Liver (tissue), 9 donors: Measurements from ENCODE around the gene AATF. TPM values are rescaled to one million over a fixed set of nuclear protein-coding genes. Genes with fewer than 3 reads are reported as not detected.

Source experiments
- DNase-seq: peaks from one replicate; pipeline ENCODE4 v3.0.0-alpha.2; 2017; ENCODE audit warnings: low spot score
- H3K27ac ChIP-seq, 2 donors: one replicate each; pipeline ENCODE4 v1.7.0; 2013; ENCODE audit warnings: inconsistent platforms in 2 of 2, low read length in 2 of 2, control low read depth in 1 of 2, low read depth in 1 of 2, mild to moderate bottlenecking in 1 of 2
- H3K27me3 ChIP-seq, 4 donors: one replicate each; pipeline versions ENCODE4 v1.6.1 to v1.7.0; 2013; ENCODE audit warnings: low read length in 3 of 4, inconsistent platforms in 1 of 4, mild to moderate bottlenecking in 1 of 4, moderate library complexity in 1 of 4; ENCODE audit not compliant: control insufficient read depth in 4 of 4, insufficient read depth in 4 of 4
- H3K36me3 ChIP-seq, 4 donors: one replicate each; pipeline versions ENCODE4 v1.6.1 to v1.7.0; 2013; ENCODE audit warnings: low read length in 3 of 4, mild to moderate bottlenecking in 3 of 4, low read depth in 1 of 4, moderate library complexity in 1 of 4; ENCODE audit not compliant: control insufficient read depth in 4 of 4, insufficient read depth in 3 of 4
- H3K4me1 ChIP-seq, 4 donors: one replicate each; pipeline versions ENCODE4 v1.6.1 to v1.7.0; 2013; ENCODE audit warnings: low read length in 3 of 4, mild to moderate bottlenecking in 3 of 4, moderate library complexity in 1 of 4; ENCODE audit not compliant: control insufficient read depth in 4 of 4, insufficient read depth in 4 of 4
- H3K4me3 ChIP-seq, 3 donors: one replicate each; pipeline versions ENCODE4 v1.6.1 to v1.7.0; 2013; ENCODE audit warnings: low read length in 3 of 3, control low read depth in 1 of 3, low read depth in 1 of 3, mild to moderate bottlenecking in 1 of 3
- H3K9ac ChIP-seq, 2 donors: one replicate each; pipeline ENCODE4 v1.7.0; 2013; ENCODE audit warnings: low read length in 2 of 2, mild to moderate bottlenecking in 2 of 2, moderate library complexity in 2 of 2, control low read depth in 1 of 2, low read depth in 1 of 2
- H3K9me3 ChIP-seq, 4 donors: one replicate each; pipeline versions ENCODE4 v1.6.1 to v1.7.0; 2013; ENCODE audit warnings: low read length in 3 of 4; ENCODE audit not compliant: control insufficient read depth in 4 of 4
- EGR1 ChIP-seq, 2 donors: IDR thresholded peaks; 2 replicates each; pipeline ENCODE4 v1.6.1; 2016 to 2018; ENCODE audit warnings: antibody characterized with exemption in 2 of 2, low read depth in 2 of 2
- FOXA1 ChIP-seq: IDR thresholded peaks from 2 replicates; pipeline ENCODE4 v1.6.1; 2016; ENCODE audit warnings: antibody characterized with exemption
- FOXA2 ChIP-seq: IDR thresholded peaks from 2 replicates; pipeline ENCODE4 v1.6.1; 2016; ENCODE audit warnings: antibody characterized with exemption
- GABPA ChIP-seq, 2 donors: IDR thresholded peaks in 1 of 2; conservative IDR thresholded peaks in 1 of 2; 2 replicates each; pipeline ENCODE4 v1.6.1; 2016; ENCODE audit warnings: antibody characterized with exemption in 2 of 2, mild to moderate bottlenecking in 1 of 2, moderate library complexity in 1 of 2
- HNF4A ChIP-seq, 2 donors: conservative IDR thresholded peaks; 2 replicates each; pipeline ENCODE4 v1.6.1; 2016; ENCODE audit warnings: antibody characterized with exemption in 2 of 2, mild to moderate bottlenecking in 2 of 2
- HNF4G ChIP-seq: IDR thresholded peaks from 2 replicates; pipeline ENCODE4 v1.6.1; 2016; ENCODE audit warnings: antibody characterized with exemption
- NR2F2 ChIP-seq: IDR thresholded peaks from 2 replicates; pipeline ENCODE4 v1.6.1; 2016; ENCODE audit warnings: antibody characterized with exemption
- RAD21 ChIP-seq, 2 donors: IDR thresholded peaks; 2 replicates each; pipeline ENCODE4 v1.6.1; 2016; ENCODE audit warnings: antibody characterized with exemption in 2 of 2, mild to moderate bottlenecking in 2 of 2
- SP1 ChIP-seq: IDR thresholded peaks from 2 replicates; pipeline ENCODE4 v1.6.1; 2018; ENCODE audit warnings: antibody characterized with exemption, mild to moderate bottlenecking
- TAF1 ChIP-seq: conservative IDR thresholded peaks from 2 replicates; pipeline ENCODE4 v1.6.1; 2016; ENCODE audit warnings: antibody characterized with exemption, mild to moderate bottlenecking
- YY1 ChIP-seq: IDR thresholded peaks from 2 replicates; pipeline ENCODE4 v1.6.1; 2016; ENCODE audit warnings: antibody characterized with exemption, mild to moderate bottlenecking
- WGBS: extraction: QIAGEN DNeasy Blood & Tissue Kit; methylation state at CpG from one replicate; pipeline ENCODE4 v1.1.7; 2013; 5-methylcytosine and 5-hydroxymethylcytosine counted together
- polyA plus RNA-seq, 2 donors: library from polyadenylated mRNA; stranded (reverse) in 1 of 2; unstranded in 1 of 2; fragments of 200-250 nt in 1 of 2; fragments of >200 nt in 1 of 2; fragmentation: Nextera tagmentation in 1 of 2; extraction: Ambion mirVana in 1 of 2; gene quantifications; one replicate each; pipeline versions ENCODE4 v1.2.1 to v1.2.3, GENCODE V29; 2013 to 2015
- total RNA-seq, 2 donors: library from RNA; depleted of rRNA; stranded (reverse); fragments of >200 nt; gene quantifications; one replicate each; pipeline ENCODE4 v1.2.3, GENCODE V29; 2014
- TF ChIP-seq, protein P1 (sequence below): IDR thresholded peaks from 2 replicates; pipeline ENCODE4 v1.6.1; 2016; ENCODE audit warnings: antibody characterized with exemption
- TF ChIP-seq, protein P2 (sequence below): IDR thresholded peaks from 2 replicates; pipeline ENCODE4 v1.6.1; 2016; ENCODE audit warnings: antibody characterized with exemption
- TF ChIP-seq, protein P3 (sequence below): IDR thresholded peaks from 2 replicates; pipeline ENCODE4 v1.6.1; 2016; ENCODE audit warnings: antibody characterized with exemption
- TF ChIP-seq, protein P4 (sequence below): fragments of 150-350 bp; IDR thresholded peaks from 2 replicates; pipeline ENCODE4 v1.5.1; 2017; ENCODE audit warnings: improper control_type of control experiment, low read depth, low read length; ENCODE audit not compliant: missing input control
- donor health status: healthy.
- donor health status: healthy.
- donor health status: healthy.
- donor health status: healthy.
- donor health status: healthy.

AATF gene
- total and polyA plus RNA-seq, 4 donors: 10.8 to 16.9 (median 13.4) TPM

DNA sequence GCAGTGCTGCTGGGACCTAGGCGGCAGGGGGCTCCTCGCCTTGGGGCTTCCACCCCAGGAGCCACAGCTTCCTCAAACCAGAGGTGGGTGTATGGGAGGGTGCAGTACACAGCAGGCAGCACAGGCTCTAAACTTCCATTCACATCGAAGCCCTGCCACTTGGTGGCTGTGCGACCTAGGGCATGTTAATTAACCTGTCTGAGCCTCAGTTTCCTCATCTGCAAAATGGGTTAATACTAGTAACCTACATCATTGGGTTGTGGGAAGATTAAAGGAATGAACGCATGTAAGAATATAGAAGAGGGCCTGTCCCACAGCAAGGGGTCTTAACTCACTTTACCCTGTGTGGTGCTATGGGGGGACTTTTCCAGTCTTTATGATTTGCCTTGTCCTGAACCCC is 38.2 kb upstream of the AATF start:
- H3K27me3 ChIP-seq: peaks cover 0 to 6% (median 3%) of the 10 kb centered on the region in 4 donors
- TF ChIP-seq, protein P1, sequence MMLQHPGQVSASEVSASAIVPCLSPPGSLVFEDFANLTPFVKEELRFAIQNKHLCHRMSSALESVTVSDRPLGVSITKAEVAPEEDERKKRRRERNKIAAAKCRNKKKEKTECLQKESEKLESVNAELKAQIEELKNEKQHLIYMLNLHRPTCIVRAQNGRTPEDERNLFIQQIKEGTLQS: no peak
- no peak for TF ChIP-seq HNF4A (conservative IDR thresholded peaks at IDR 0.05)
- no peak for TF ChIP-seq FOXA2
- TF ChIP-seq, protein P2, sequence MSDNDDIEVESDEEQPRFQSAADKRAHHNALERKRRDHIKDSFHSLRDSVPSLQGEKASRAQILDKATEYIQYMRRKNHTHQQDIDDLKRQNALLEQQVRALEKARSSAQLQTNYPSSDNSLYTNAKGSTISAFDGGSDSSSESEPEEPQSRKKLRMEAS: no peak
- TF ChIP-seq RAD21 (IDR thresholded peaks at IDR 0.05): no peak
- H3K4me3 ChIP-seq: no peak overlapping the region
- no peak for DNase-seq
- no peaks in the 10 kb centered on the region for H3K9me3 ChIP-seq
- no peak overlapping the region for H3K27ac ChIP-seq
- no peaks in the 10 kb centered on the region for H3K4me1 ChIP-seq
- 77% methylated on average over 5 of the region's 5 CpGs for WGBS
- H3K36me3 ChIP-seq: no peaks in the 10 kb centered on the region
- no peak overlapping the region for H3K9ac ChIP-seq

DNA sequence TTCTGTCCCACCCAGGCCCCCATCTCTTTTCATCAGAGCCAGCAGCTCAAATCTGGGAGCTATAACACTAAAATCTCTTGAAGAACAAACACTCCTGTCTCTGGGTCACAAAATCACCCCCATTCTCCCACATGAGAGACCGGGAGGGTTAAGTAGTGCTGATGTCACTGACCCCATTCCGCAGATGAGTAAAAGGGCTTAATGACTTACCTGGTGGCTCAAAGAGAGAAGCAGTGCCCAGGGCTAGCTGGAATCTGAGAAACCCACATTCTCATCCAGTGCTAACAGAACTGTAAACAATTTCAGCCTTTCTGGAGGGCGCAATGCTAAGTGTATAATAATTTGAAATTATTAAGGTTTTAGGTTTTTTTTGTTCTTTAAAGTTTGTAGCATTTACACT is 37.8 kb upstream of the AATF start:
- no peak overlapping the region for H3K27ac ChIP-seq
- no peaks in the 10 kb centered on the region for H3K36me3 ChIP-seq
- no peak overlapping the region for H3K4me3 ChIP-seq
- no peaks in the 10 kb centered on the region for H3K4me1 ChIP-seq
- no peaks in the 10 kb centered on the region for H3K9me3 ChIP-seq
- 63% methylated on average over 3 of the region's 3 CpGs for whole genome bisulfite sequencing
- DNase-seq: no peak
- no peak overlapping the region for H3K9ac ChIP-seq
- H3K27me3 ChIP-seq: peaks cover 0 to 6% (median 3%) of the 10 kb centered on the region in 4 donors
- no peak for TF ChIP-seq FOXA2
- no peak for TF ChIP-seq EGR1 (IDR thresholded peaks at IDR 0.05; ENCODE audit: low read depth in 2 of 2)
- TF ChIP-seq, protein P3, sequence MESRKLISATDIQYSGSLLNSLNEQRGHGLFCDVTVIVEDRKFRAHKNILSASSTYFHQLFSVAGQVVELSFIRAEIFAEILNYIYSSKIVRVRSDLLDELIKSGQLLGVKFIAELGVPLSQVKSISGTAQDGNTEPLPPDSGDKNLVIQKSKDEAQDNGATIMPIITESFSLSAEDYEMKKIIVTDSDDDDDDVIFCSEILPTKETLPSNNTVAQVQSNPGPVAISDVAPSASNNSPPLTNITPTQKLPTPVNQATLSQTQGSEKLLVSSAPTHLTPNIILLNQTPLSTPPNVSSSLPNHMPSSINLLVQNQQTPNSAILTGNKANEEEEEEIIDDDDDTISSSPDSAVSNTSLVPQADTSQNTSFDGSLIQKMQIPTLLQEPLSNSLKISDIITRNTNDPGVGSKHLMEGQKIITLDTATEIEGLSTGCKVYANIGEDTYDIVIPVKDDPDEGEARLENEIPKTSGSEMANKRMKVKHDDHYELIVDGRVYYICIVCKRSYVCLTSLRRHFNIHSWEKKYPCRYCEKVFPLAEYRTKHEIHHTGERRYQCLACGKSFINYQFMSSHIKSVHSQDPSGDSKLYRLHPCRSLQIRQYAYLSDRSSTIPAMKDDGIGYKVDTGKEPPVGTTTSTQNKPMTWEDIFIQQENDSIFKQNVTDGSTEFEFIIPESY: no peak
- no peak for TF ChIP-seq GABPA (IDR thresholded peaks at IDR 0.05 in 1 of 2, conservative IDR thresholded peaks at IDR 0.05 in 1 of 2)
- no peak for TF ChIP-seq HNF4G
- no peak for TF ChIP-seq HNF4A (conservative IDR thresholded peaks at IDR 0.05)
- no peak for TF ChIP-seq NR2F2
- TF ChIP-seq FOXA1: no peak
- no peak for TF ChIP-seq YY1
- TF ChIP-seq, protein P4, sequence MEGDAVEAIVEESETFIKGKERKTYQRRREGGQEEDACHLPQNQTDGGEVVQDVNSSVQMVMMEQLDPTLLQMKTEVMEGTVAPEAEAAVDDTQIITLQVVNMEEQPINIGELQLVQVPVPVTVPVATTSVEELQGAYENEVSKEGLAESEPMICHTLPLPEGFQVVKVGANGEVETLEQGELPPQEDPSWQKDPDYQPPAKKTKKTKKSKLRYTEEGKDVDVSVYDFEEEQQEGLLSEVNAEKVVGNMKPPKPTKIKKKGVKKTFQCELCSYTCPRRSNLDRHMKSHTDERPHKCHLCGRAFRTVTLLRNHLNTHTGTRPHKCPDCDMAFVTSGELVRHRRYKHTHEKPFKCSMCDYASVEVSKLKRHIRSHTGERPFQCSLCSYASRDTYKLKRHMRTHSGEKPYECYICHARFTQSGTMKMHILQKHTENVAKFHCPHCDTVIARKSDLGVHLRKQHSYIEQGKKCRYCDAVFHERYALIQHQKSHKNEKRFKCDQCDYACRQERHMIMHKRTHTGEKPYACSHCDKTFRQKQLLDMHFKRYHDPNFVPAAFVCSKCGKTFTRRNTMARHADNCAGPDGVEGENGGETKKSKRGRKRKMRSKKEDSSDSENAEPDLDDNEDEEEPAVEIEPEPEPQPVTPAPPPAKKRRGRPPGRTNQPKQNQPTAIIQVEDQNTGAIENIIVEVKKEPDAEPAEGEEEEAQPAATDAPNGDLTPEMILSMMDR: no peak
- TF ChIP-seq SP1: no peak

DNA sequence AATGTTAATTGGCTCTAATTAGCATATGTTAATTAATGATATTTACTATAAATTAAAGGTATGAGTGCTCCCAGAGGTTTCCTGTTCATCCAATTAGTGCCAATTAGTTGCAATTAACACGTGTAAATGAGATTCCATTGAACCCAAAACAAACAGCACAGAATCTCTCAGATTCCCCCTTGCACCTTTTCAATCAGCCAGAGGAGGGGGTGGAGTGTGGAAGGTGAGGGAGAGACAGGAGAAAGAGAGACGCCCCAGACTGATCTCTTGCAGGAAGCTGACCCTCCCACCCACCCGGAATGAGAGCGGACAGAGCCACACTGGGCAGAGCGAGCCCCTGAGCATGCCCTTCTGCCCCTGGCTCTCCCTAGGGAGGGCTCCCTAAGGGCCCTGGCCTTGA is 35.6 kb upstream of the AATF start:
- TF ChIP-seq FOXA1: no peak
- TF ChIP-seq EGR1 (IDR thresholded peaks at IDR 0.05; ENCODE audit: low read depth in 2 of 2): no peak
- TF ChIP-seq FOXA2: no peak
- TF ChIP-seq TAF1: no peak
- TF ChIP-seq, protein P4: no peak
- TF ChIP-seq NR2F2: no peak
- TF ChIP-seq, protein P2: no peak

More for the DNA sequence above, 35.6 kb upstream of the AATF start:
- no peaks in the 10 kb centered on the region for H3K9me3 ChIP-seq
- 33% methylated on average over 5 of the region's 5 CpGs for WGBS
- H3K4me3 ChIP-seq: no peak overlapping the region
- H3K4me1 ChIP-seq: no peaks in the 10 kb centered on the region
- no peak for DNase-seq
- H3K27ac ChIP-seq: no peak overlapping the region
- no peak overlapping the region for H3K9ac ChIP-seq
- peaks cover 0 to 6% (median 2%) of the 10 kb centered on the region in 4 donors for H3K27me3 ChIP-seq
- no peaks in the 10 kb centered on the region for H3K36me3 ChIP-seq
